SH-SY5Y (cell line): ENCODE data around the gene PROX1.

Source experiments
- GATA2 ChIP-seq: IDR thresholded peaks from 2 replicates; pipeline ENCODE4 v1.6.1; 2011; ENCODE audit warnings: mild to moderate bottlenecking, low read depth, low read length
- GATA3 ChIP-seq: IDR thresholded peaks from 2 replicates; pipeline ENCODE4 v1.6.1; 2011; ENCODE audit warnings: low read depth, mild to moderate bottlenecking, low read length, moderate library complexity

DNA sequence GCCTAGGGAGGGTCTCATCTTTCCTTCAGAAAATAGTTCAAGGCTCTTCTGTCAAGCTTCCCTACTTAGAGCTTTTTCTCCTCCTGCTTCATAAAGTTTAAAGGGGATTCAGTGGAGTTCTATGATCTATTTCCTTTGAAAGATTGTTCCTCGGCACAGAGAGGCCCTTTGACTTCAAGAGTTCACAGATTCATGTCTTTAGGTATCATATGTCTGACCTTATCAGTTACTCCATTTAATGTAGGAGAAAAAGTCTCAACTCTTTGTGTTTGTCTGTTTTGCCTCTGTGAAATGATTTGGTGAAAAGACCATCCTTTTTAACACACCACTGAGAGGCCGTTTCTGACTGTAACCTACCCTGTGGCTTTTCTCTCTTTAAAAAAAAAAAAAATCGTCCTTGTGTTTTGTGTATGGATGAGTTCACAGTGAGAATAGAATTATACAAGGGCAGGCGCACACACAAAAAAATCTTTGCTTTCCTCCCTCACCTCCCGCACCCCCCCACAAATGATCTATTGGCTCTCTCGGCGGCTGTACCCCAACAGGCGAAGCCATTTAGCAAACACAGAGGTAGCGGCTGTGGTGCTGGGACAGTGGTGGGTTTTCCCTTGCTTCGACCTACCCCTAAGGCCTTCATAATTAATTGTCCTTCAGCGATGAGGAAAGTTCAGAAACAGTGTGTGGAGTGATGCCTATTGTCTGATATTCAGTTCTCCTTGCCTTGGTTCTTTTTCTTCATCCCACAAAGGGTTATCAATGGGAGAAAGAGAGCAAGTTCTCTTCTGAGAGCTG lies 29.6 kb downstream of the PROX1 start:
- TF ChIP-seq GATA2 (no peak), GATA3 (no peak)
